Measurements from ENCODE around the gene GPR146.

GPR146 gene

DNA sequence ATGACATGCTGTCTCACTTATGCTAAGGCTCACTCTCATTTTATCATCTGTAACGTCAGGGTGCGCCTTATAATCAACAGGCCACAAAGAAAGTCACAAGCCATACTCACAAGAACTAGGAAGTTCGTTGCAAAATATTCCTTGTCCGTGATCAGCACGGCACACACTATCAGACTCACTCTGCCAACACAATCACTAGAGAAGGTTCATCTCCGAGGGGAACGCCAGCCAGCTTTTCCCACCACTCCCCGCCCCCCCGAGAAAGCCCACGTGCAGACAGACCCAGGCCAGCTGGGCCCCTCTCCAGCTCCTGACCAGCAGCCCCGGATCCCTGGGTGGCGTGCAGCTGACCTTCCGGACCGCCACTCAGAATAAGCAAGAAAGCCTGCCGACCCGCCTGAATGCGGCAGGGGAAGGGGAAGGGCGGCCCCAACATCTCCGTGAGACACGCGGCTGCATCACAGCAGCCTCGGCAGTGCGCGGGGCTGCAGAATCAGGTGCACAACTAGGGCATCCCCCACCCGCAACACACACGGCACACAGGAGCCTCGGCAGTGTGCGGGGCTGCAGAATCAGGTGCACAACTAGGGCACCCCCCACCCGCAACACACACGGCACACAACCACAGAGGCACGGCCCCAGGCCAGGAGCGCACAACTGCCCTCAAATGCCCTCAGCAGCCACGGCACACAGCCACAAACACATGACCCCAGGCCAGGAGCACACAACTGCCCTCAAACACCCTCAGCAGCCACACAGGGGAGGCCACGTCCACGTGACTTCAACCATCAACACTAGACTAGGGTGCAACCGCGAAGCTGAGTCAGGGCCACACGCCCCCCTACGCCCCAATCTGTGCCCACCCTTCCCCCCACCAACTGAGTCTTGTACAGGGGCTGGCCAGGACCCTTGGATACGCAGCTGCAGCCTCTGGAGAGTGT, 2.5 kb upstream of the GPR146 start:
- in situ Hi-C loops (cut with HindIII; ENCODE audit: low sequenced_read_pairs) = no loop called here

DNA sequence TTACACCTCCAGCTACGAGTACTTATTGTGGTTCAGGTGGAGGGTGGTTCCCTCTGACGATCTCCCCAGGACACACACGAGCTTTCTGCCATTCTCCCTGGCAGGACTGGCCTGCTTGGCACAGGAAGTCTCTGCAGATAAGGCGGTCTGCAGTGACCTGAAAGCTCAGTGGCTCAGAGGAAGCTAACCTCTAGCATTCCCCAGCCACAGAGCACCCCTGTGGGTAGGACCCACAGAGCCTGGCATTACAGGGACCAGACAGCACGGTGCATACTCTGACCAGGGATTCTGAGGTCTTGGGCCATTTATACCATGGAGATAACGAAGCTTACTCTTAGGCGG, 1.9 kb upstream of the GPR146 start:
- in situ Hi-C loops (cut with HindIII; ENCODE audit: low sequenced_read_pairs) = no loop called here

DNA sequence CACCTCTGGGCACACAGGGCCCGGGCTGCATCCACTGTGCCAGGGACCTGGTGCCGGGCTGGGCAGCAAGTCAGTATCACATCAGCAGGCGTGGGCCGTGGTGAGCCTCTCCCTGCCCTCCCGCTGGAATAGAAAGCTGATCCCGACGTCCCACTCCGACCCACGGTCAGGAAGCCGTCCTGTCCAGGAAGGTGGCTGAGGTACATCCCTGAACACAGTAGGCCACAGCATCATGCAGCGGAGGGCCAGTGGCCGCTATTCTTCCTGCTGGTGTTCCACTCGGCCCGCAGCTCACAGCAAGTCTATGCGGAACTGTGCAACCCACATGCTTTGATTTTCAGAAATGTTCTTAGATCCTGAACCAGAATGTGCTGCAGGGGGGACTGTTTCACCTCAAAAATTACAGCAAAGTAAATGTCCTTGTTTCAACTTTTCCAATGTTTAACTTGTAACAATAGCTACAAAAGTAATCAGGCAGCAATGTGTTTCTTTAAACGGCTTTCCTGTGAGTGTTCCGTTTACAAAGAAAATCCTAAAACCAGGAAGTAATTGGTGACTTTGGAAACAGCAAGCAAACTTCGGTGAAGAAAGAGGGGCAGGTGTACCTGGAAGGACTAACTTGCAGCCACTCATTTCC, 676 bp upstream of the GPR146 start:
- in situ Hi-C loops (cut with HindIII; ENCODE audit: low sequenced_read_pairs) = no loop called here

DNA sequence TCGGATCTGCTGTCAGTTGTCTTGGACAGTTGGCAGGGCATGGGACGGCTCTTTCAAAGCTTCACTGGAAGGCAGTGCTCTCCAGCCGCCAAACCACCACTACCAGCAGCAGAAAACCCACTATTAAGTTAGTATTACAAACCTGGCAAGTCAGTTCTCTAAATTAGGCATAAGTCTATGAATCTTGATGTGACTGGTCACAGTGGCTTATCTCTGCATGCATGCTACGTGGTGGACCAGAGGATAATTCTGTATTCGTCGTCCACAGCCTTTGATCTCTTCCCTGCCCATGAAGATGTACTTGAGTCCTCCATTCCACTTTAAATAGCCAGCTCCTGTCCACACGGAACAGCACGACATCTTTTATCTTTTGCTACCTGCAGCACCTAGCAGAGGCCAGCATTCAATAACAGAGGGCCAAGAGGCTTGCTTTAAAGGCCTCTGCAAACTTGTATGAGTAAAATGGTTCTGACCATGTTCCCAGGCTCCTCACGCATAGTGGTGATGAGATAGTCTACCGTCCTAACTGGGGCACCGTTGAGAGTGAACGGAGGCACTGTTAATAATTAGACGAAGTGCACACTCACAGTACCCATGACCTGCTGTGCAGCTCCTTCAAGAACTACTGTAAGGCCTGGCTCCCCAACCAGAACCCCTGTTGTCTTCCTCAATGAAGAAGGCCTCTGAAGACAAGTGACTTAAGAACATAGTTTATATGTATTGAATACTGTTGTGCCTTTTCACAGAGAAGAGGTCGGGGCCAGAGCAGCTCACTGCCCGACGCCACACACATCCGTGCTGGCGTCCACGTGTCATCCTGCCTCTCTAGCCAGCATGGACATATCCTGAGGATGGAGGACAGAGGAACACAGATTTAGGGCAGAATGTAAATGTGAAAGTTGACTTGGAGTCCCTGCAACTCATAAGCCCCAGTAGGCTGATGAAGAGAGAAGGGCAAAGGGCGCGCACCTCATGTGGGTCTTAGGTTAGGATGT, 1.0 kb downstream of the GPR146 start:
- in situ Hi-C loops (cut with HindIII; ENCODE audit: low sequenced_read_pairs) = loop anchor here (5.0 kb wide), 1 partner anchor 73 kb away; no protein-coding TSS in a partner anchor

DNA sequence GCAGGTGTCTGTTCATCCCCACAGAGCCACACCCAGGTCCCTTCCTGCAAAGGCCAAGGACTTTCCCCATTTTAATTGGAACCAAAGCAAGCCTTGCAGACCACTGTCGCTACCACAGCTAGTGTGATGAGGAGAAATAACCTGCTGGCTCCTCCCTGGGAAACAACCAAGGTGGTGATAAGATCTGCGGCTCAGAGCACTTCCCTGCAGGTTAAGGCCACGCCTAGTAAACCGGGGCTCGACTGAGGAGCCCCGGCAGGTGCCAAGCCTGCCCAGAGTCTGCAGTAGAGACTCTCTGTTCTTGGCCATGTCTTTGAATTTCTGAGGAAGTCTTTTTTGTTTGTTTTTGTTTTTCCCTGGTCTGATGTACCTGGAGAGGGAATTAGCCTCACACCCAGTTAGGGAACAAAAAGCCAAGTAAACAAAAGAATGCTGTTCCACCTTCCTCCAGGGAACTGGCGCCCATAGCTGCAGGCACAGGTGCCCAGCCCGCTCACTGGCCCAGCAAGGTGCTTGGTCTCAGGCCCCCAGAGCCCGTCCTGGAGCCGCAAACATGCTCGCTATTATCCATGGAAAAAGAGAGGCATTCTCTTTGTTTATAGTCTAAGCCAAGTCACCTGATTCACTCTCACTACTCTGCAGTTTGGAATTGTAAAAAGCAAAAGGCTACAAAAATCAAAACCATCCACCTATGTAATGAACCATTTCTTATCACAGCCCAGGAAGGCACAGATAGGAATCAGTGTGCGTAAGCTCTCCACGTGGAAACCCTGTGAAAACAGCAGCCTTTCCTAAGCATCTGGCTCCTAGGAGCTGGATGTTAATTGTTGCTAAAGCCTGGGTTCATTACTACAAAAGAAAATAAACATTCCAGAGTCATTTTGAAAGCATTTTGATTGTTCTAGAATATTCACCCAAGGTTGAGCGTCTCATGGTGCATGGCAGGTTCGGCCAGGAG, 2.7 kb downstream of the GPR146 start:
- in situ Hi-C loops (cut with HindIII; ENCODE audit: low sequenced_read_pairs) = loop anchor here (5.0 kb wide), 1 partner anchor 75 kb away; no protein-coding TSS in a partner anchor

DNA sequence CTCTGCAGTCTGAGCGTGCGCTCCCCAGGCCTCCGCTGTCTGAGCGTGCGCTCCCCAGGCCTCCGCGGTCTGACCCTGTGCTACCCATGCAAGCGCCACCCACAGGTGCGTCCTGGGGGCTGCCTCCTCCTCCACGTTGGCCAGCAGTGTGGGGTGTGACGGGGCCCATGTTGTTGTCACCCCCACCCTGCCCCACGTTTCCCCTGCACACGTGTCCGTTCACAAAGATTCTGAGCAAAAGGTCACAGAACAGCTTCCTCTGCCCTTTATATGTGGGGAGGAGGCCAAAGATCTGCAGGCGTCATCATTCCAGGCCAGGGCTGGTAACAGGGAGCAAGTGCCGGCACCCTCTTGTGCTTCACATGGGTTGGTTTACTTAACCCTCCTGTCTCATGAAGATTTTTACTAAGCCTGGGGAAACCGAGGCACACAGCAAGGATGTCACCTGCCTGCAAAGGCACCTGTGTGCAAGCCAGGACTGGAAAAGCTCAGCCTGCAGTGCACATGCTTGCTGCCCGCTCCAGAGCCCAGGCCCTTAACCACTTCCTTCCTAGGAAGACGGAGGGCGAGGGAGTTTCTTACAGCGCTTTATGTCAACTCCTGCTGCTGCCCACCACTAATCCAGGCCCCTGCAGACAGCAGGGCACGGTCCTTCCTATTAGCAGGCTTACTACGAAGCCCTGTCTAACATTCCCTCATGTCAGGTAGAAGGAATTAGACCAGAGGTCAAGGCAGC, 4.8 kb downstream of the GPR146 start:
- in situ Hi-C loops (cut with HindIII; ENCODE audit: low sequenced_read_pairs) = loop anchor here (5.0 kb wide), 1 partner anchor 77 kb away; no protein-coding TSS in a partner anchor

DNA sequence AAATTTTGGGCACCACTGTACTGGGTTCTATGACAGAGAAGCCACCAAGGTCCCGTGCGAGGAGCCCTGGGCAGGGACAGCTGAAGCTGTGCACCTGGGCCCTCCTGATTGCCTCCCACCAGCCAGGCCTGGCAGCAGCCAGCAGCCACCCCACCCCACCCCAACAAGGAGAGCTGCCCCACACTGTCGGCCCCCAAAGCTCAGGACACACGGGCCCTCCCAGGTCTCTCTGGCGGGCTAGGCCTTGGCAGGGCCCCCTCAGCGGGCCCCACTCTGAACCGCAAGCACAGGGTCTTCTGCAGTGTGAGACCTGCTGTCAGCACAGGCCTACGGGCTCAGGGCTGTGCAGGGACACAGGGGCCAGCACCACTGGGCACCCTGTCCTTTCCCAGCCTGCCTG, 5.5 kb downstream of the GPR146 start:
- in situ Hi-C loops (cut with HindIII; ENCODE audit: low sequenced_read_pairs) = loop anchor here (5.0 kb wide), 1 partner anchor 78 kb away; no protein-coding TSS in a partner anchor

DNA sequence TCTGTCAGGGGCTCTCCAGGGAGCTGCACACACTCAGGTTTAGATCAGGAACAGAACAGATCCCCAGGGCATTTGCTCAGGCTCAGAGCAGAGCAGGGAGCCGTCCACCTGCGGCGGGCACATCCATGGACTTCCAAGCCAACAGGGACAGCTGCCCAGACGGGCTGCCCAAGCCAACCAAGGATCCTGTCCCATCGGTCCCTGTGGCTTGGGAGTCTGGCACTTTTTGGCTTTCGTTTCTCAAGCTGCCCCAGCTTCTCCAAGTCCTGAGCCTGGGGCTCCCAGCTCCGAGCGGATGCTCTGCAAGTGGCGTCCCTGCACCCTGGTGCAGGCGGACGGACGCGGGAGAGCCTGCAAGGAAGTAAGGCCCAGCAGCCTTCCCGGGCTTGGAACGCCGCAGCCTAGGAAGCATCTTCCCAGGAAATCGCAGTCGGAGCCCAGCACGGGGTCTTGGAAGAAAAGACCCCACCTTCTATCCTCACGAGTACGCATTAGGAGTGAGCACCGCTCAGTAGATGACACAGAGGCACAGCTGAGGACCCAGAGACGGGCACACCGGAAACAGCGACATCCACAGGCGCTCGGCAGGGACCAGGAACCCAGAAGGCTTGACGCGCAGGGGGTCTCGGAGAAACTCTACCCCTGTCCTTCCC, 6.0 kb downstream of the GPR146 start:
- in situ Hi-C loops (cut with HindIII; ENCODE audit: low sequenced_read_pairs) = no loop called here

DNA sequence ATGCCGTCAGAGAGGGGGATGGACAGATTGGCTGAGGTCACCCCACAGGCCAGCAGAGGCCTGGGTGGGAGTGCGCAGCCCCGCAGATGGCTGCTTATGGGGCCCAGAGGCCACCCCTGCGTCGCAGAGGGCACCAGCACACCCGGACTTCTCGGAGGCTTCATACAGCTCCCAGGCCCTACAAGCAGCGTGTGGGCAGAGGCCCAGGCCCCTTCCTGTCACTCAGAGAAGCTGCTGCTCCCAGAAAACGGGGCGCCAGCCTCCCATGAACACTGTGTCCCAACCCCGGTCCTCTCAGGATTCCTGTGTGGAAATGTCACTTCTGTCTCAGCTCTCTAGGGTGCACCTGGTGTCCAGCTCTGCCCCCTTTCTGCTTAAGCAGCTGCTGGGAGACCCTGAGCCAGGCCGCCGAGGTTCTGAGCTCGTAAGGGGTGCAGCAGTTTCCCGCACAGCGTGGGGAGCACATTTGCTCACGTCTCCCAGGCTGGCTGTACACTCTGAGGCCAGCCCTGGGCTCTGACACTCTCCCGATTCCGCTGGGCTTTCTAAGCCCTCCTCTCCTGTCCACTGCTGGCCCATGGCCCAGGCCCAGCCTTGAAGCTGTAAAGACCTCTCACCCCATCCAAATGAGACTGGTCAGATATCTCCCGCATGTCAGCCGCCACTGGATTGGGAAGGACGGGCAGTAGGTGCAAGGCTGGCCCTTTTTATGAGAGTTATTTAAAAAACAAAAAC, 6.8 kb downstream of the GPR146 start:
- in situ Hi-C loops (cut with HindIII; ENCODE audit: low sequenced_read_pairs) = no loop called here

DNA sequence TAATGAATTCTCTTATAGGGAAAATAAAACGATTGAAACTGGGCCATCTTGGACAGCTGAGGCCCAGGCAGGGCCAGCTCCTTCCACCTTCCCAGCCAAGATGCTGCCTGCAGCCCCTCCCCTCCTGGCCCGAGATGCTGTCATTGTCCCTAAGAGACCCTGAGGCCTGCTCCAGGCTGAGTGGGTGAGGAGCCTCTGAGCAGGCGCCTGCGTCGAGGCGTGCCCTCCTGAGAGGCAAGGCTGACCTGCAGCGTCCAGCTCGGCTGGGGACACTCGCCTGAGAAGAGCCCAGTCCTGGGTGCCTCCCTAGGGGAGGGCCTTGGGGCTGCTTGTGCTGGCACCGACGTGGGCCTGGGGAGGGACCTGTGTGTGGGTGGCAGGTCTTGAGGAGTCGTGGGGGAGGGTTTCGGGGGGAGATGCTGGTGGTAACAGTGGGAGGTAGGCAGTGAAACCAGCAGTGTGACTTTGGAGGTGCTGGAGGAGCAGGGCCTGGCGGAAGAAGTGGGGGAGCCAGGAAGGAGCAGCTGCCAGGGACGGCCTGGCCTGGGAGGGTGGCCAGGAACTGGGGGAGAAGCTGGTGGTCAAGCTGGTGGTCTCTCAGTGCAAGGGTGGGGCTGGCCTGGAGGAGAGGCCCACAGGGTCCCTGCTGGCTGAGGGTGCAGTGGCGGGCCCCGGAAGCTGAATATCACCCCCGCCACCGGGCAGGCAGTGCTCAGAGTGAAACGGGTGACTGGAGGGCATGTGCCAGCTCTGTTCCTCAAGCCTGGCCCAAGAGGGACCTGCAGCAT, 7.9 kb downstream of the GPR146 start:
- in situ Hi-C loops (cut with HindIII; ENCODE audit: low sequenced_read_pairs) = no loop called here

DNA sequence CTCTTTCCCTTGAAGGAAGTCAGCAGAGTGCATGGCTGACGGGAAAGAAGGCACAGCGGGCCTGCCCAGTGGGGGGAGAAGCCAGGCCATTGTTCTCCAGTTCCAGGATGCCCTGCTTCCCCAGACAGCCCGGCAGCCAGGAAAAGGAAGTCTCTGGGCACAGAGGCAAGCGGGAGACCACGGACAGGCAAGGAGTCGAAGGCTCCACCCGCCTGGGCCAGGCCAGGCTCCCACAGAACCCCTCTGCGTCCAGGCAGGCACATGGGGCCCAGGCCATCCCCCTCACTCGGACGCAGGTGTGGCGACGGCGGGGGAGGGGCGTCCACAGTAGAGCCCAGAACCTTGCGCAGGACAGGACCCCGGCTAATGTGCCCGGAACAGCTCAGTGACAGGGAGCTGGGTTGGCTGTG, 8.7 kb downstream of the GPR146 start:
- in situ Hi-C loops (cut with HindIII; ENCODE audit: low sequenced_read_pairs) = no loop called here

DNA sequence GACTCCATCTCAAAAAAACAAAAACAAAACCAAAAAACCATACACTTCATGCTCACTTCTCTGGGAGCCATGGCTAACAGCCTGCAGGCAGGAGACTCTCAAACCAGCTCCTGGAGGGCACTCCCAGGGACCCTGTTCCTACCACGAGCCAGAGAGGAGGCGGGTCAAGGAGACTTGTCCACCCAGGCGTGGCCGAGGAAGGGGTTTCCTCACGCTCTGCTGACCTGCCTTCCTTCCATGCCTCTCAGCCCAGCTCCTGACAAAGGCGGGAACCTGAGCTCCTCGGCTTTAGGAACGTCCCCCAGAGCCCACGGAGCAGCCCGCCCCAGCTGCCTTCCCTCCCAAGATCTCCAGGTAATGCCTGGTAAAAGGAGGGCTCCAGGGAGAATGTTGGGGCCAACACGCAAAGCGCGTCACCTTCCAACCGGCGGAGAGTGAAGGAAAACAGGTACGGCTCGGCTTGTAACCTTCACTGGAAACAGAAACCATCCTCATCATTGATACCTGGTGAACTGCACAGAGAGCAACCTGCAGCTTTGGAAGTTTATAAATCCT, 9.5 kb downstream of the GPR146 start:
- in situ Hi-C loops (cut with HindIII; ENCODE audit: low sequenced_read_pairs) = no loop called here

DNA sequence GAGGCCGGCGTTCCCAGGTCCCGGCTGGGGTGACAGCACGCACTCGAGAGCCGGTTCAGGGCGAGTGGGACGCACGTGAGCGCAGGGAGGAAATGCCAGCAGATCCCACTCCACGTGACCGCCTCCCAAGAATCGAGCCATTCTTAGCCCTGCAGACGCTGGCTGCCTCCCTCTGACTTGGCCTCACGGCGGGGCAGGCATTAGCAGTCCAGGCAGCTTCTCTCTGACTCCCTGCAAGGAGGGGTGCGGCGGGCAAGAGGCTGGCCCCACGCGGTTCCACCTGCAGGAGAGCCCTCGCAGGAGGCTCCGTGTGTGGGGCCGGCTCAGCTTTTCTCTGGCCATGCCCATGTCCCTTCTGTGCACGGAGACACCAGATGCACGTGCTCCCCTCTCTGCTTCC, 10.1 kb downstream of the GPR146 start:
- in situ Hi-C loops (cut with HindIII; ENCODE audit: low sequenced_read_pairs) = no loop called here

DNA sequence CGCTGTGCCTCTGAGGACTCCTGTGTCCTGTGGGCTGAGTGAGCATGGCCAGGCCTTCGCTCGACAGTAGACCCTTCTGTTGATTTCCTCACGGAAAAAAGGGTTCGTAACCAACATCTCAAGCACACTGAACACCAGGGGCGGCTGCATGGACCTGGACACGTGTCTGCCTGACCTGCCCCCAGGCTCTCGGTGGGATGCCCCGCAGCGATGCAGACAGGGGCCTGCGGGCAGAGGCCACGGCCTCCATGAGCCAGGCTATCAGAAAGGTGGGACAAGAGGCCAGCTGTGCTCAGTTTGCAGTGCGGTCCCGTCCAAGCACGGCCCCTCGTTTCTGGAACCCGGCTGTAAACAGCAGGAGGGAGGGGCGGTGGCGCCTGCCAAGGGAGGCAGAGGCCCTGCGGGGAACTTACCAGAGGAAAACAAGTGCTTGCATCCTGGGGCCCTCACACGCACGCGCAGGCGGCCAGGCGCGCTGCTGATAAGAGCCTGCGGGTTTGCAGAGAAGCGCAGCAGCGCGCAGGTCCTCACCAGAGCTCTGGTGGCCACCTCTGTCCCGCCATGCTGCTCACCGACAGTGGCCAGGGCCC, 10.6 kb downstream of the GPR146 start:
- in situ Hi-C loops (cut with HindIII; ENCODE audit: low sequenced_read_pairs) = no loop called here

DNA sequence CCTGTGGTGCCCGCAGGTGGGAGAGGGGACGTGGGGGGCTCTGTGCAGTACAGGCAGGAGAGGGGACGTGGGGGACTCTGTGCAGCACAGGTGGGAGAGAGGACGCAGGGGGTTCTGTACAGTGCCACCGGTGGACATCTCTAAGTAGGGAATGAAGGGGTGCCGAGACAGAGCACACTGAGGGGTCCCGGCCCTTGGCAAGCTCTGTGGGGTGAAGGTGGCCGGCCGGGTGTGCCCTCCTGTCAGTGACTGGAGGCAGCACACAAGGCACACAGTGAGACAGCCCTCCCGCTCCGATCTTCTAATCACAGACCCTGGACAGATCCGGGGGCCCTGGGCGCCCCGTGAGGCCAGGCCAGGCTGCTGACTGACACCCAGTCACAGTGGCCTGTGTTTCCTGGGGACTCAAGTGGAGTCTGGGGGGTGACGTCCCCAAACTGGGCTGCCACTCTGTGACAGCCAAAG, 11.2 kb downstream of the GPR146 start:
- in situ Hi-C loops (cut with HindIII; ENCODE audit: low sequenced_read_pairs) = no loop called here

Data from endothelial cell of hepatic sinusoid (primary cell).